Measurements from ENCODE around the gene OR51A2.
"Not testable (repeated sequence)": the region's sequence is repeated elsewhere in the genome, so short reads cannot be mapped to it uniquely, and the experiment has no call there.

Gene OR51A2, protein sequence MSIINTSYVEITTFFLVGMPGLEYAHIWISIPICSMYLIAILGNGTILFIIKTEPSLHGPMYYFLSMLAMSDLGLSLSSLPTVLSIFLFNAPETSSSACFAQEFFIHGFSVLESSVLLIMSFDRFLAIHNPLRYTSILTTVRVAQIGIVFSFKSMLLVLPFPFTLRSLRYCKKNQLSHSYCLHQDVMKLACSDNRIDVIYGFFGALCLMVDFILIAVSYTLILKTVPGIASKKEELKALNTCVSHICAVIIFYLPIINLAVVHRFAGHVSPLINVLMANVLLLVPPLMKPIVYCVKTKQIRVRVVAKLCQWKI

DNA sequence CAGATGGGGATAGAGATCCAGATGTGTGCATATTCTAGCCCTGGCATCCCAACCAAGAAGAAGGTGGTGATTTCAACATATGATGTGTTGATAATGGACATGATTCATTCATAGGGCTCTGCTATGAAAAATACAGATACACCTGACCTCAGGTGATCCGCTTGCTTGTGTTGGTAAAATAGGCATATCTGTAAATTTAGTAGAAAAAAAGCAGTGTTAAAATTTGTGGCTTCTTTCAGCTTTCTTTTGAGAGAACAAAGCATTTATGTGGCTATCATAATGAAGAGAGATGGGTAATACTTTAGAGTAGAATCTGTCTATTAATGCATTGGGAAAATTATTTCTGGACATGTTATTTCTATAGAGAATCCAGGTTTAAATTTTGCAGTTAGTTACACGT, at the start of gene OR51A2:
TSS of gene OR51A2 (minus strand) at position 101 of the 400 bp plus-strand sequence. CDS start at position 101, 0 bp downstream.
- not testable (repeated sequence) for DNase-seq (ENCODE audit: low read depth)

DNA sequence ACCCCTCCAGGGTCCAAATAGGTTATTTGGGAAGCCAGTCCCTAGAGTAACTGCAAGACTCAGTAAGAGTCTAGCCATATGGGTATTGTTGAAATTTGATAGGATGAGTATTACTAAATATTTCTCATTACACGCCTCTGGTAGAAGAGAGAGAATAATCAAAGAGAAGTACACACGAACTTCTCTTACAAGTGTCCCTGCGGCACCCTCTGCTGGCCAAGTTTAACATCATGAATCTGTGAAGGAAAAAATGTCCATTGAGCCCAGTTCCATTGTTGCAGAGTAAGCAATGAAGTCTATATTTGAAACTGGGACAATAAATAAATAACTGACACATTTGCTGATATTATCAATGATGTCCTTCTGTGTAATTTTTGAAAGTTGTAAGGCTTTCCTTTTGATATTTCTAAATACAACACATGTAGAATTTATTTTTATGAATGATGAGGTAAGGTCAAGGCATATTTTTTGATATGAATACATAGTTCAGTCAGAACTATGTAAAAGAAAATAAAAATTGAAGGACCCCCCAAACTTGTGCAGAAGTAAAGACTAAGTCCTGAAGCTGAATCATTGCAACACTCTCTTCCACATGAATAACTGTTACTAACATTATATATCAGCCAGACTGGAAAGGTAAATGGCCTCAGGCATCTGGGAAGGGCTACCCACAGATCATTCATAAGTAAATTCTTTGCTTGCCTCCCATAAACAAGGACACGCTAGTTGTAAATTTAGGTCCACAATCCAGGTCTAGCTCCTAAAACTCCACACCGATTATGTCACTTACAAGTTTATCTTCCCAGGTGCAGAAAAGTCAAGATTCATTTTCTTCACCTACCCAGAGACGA, 49.1 kb upstream of the OR51A2 start:
- no peak for DNase-seq (ENCODE audit: low read depth)

DNA sequence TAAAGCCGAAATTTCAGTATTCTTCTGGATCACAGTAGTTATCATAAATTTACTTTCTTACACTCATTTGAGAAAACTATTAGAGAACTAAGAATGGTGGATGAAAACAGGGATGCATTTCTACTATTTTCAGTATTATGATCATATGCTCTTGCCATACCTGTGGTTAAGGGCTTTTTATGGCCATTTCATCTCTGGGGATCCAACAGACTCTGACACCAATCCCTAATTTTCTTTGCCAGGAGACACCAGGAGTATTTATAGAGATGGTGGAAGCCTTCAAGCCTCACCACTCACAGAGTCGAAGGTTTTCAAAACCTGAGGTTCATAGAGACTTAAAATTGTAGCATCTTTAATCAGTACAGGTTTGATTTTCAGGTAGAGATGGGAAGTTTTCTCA, 39.0 kb upstream of the OR51A2 start, which contains the start of gene OR51L1:
TSS of gene OR51L1 (plus strand) at position 301 of the 400 bp plus-strand sequence. CDS start 4,132 bp downstream, outside the sequence.
- no peak for DNase-seq (ENCODE audit: low read depth)

DNA sequence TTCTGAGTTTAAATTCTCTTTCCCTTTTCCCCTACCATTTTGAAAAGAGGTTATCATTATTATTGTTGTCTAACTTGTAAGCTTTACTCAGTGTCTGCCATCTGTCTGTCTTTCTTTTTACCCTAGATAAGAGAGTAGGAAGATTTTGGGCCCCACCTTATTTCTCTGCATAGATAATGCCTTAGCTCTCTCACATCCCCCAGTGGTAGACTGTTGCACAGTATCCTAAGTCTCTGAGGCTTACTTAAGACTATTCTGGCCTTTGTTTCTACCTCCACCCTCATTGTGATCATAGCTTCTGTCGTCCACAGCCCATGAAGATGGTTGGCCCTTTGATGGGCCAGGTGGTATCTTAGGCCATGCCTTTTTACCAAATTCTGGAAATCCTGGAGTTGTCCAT, 35.5 kb upstream of the OR51A2 start:
- no peak for DNase-seq (ENCODE audit: low read depth)

DNA sequence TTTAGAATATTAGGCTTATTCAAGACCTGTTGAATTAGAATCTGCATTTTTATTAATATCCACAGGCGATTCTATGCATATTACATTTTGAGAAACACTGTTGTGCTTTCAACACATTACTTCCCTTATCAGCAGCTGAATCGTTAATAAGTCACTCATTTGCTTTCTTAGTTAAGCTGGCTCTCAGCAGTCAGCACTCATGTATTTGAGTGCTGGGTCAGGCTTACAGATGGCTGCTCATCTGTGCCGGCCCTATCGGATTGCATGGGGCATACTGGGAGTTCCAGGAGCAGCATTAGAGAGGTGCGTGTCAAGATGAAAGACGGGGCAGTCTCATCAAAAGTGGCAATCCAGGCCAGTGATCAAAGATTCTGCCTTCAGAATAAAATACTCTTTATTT, 28.3 kb upstream of the OR51A2 start:
- DNase-seq (ENCODE audit: low read depth) = no peak

DNA sequence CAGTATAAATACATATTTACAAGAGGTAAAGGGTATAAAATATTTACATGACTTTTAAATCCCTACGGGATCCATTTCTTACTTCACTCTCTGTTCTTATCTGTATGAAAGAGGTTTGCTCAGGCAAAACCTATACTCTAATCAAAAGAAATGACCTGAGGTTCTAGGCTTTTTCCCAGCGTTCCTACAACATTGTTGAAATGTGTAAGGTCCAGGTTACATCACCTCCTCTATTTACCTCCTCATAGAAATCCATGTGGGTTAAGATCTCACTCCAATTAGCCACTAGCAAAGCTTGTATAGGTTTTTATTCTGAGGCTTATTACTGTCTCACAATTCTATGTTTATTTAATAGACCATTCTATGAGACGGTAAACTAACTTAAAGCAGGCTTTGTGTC, 27.2 kb upstream of the OR51A2 start:
- DNase-seq (ENCODE audit: low read depth) = no peak

DNA sequence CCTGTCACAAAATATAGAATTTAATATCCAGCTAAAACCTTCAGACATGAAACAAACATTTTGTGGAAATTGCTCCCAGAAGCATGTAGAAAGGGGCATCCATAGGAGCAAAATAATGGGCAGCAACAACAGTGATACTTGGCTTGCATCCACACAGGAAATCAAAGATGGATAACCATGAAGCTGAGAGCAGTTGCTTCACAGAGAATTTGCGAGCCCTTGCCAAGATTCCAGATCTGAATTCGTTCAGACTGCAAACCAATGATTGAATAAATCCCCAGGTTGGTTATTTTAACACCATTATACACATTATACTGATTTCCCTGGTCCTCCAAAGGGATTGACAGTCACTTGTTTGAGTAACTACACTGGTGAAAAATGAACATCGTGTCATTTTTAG, 23.5 kb upstream of the OR51A2 start:
- no peak for DNase-seq (ENCODE audit: low read depth)

DNA sequence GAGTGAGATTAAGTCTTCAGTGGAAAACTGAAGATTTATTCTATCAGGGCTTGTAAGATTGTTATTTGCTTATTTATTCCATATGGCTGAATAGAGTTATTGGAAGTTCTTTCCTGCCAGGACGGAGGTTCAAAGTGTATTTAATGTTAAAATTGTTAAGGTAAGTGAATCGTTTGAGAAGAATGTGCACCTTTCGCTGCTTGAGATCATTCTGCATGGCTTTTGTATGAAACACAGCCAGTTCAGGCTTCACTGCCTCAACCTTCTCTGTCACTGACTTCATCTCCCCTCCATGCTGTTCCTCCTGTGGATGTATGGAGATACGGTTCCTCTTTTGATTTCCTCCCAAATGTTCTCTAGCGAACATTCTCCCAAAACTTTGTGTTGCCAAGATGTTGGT, 19.9 kb upstream of the OR51A2 start:
- DNase-seq (ENCODE audit: low read depth) = no peak

DNA sequence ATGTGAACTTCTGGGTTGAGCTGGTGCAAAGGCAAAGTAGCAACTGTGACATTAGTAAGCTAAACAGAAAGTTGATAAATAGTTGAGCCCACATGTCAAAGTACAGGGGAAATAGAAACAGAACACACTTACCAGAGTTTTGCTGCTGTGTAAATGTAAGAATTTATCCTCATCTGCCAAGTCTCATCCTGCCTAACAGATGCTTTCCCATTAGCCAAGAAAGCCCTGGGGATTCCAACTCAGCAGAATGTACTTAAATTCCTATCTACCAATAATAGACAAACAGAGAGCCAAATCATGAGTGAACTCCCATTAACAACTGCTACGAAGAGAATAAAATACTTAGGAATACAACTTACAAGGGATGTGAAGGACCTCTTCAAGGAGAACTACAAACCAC, 7.3 kb upstream of the OR51A2 start:
- DNase-seq (ENCODE audit: low read depth) = no peak

DNA sequence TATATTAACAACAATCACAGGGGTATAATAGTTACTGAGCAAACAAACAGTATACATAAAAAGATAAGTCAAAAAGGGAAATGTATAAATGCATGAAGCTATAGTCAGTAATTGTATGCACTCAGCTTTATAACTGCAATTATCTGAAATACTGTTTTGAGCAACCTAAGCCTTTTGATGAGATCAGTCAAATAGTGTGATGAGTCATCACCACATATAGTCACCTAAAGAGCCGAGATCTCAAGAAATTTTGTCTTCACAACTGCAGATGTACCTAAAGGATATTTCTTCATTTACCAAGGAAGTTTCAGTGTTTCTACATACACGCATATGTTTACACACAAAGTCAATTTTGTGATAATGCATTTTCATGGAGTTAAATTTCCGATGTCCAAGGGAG, 5.4 kb upstream of the OR51A2 start:
- DNase-seq (ENCODE audit: low read depth) = no peak

DNA sequence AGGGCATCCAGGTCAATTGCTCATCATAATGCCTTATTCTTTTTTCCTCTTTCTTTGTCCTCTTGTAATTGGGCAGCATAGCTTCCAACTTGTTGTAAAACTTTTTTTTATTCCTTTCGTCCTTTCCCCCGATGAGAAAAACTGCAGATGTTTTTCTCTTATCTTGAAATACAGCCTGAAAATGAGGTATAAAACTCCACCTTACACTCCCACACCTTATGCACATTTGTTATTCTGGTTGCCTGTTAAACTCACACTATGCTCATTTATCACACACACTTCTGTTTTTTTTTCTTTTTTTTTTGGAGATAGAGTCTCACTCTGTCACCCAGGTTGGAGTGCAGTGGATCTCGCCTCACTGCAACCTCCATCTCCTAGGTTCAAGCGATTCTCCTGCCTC, 1.9 kb upstream of the OR51A2 start:
- DNase-seq (ENCODE audit: low read depth) = no peak

DNA sequence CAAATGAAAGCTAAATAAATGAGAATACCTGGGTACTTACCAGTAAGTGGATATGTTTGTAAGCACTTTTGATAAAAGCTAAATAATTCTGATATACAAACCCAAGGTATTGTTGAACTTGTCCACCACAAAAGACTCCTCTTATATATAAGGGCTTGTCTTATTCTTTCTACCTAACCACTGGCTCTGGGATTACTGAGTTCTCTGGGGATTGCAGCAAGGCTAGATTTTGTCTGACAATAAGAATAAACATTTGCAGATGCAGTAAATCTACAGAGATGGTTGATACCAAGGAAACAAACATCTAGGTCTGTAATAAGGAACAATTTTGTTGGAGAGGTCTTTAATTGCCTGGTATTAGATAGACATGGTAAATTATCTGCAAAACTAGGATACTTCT, 8.0 kb downstream of the OR51A2 start, which contains the start of gene OR51A4:
TSS of gene OR51A4 (minus strand) at position 101 of the 400 bp plus-strand sequence. CDS start 505 bp downstream, outside the sequence.
- no peak for DNase-seq (ENCODE audit: low read depth)

DNA sequence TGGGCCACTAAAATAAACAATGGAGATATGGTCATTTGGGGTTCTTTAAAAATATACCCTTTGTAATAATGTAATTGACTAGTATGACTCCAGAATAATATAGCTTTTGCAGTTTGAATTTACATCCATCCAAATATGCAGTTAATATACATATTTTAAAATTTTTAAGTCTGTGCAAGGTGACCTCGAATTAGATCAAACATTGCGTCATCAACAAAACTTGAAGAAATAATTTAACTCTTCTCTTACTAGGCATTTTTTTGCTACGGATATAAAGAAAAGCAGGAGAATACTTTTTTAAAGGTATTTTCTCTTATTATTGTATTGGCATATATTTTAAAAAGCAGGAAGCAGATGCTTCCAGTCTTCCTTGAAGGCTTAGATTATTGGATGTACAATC, 18.8 kb downstream of the OR51A2 start:
- DNase-seq (ENCODE audit: low read depth) = no peak

DNA sequence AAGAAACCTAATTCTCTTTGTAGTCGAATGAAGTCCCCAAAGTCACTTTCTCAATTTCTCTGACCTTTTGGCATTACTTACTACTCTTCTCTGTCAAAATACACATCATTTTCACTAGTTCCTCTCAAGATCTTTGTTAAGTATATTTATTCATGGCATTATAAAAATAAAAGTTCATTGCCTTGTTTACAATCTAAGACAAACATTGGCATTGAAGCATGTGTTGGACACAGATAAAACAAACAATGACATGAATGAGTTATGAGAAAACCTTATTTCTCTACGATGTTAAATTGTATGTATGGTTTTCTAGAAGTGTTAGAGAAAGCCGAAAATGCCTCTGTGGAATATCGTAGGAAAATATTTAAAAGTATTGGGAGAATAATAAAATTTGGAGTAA, 22.8 kb downstream of the OR51A2 start:
- no peak for DNase-seq (ENCODE audit: low read depth)

DNA sequence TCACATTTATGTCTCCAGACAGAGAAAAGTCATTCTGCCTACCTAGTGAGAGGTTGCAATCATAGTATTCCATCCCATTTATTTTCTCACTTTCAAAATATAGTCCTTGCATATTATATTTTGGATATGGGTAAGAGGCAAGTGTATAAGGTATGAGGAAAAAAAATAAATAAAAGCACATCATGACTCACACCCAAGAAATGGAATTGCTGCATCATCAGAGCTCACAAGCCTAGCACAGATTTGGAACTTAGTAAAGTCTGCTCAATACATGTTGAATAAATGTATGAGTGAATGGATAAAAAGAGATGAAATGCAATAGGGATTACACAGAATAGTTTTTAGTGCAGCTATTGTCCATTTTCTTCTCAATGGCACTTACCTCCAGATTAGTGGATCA, 28.9 kb downstream of the OR51A2 start:
- DNase-seq (ENCODE audit: low read depth) = no peak

DNA sequence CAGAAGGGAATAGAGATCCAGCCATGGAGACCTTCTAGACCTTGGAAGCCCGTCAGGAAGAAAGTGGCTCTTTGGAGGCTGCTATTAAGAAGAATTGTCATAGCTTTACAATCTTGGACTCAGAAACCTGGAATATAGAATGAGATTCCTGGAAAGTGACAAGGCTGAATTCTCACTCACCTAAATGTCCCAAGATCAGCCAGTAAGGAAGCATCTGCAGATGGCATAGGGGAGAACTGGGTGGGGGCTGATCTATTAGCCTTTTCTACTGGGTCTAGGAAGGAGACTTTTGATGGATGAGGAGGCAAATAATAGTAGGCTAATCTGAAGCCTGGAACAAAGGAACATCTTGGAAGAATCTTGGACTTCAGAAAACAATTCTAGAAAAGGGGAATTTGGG, 31.3 kb downstream of the OR51A2 start, which contains the start of gene OR51G1:
TSS of gene OR51G1 (minus strand) at position 101 of the 400 bp plus-strand sequence. CDS start at position 101, 0 bp downstream.
- DNase-seq (ENCODE audit: low read depth) = no peak

DNA sequence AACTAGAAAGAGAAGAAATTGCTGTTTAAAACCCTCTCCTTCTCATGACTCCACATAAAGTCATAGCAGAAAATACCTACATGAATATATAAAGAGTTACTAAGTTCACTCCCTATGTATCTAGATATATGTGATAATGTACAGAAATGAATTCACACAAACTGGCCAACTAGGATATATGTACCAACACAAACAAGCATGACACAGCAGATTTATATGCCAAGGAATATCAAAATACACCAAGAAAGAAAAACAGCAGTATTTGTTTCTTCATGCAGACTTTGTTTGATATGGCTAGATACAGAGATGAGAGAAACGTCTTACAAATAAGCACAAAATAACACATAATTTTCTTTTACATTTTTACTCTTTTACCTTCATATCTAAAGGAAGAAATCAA, 33.2 kb downstream of the OR51A2 start:
- no peak for DNase-seq (ENCODE audit: low read depth)

DNA sequence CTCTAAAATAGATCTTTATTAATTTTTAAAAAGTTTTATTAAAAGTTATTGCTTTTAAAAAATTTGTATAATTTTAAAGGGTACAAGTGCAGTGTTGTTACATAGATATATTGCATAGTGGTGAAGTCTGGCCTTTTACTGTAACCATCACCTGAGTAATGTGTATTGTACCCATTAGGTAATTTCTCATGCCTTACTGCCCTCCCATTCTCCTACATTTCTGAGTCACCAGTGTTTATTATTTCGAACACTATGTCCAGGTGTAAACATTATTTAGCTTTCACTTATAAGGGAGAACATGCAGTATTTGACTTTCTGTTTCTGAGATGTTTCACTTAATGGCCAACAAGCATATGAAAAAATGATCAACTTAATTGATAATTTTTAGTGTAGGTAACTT, 33.7 kb downstream of the OR51A2 start:
- no peak for DNase-seq (ENCODE audit: low read depth)

DNA sequence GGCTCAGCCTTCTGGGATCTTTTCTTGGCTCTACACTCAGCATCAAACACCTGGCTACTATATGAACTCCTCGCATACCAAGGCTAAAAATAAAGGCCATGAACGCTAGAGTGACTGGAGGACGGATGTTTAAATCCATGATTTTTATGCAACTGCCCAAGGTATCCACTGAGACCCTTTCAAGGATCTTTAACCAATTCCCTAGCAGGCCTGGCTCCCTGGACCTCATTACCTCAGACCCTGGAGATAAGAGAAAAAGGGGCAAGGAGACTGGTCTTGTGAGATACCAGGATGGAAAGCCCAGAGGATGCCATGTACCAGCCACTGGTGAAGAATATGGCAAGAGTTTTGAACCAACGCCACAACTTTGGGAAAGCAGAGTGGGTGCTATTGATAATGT, 36.3 kb downstream of the OR51A2 start, which contains the start of gene OR51G2:
TSS of gene OR51G2 (minus strand) at position 101 of the 400 bp plus-strand sequence. CDS start 3,687 bp downstream, outside the sequence.
- DNase-seq (ENCODE audit: low read depth) = no peak

DNA sequence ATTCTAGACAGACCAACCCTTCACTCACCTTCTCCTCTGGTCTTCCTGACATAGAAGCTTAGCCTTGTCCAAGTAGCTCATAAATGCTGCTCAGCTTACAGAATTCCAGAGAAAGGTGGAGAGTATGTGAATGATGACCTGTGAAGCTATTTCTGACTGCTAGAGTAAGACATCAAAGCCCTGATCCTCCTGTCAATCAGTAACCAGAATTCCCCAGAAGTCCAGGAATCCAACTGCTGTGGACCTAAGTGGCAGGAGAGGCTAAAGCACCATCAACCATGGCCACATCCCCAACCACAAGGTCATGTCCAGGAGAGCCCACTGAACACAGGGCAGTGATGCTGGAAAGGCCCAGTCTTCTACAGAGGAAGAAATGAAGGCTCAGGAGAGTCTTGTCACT, 38.9 kb downstream of the OR51A2 start:
- DNase-seq (ENCODE audit: low read depth) = no peak
